B cell (primary cell): Measurements from ENCODE around the gene PITPNB. TPM values are rescaled to one million over a fixed set of nuclear protein-coding genes. Genes with fewer than 3 reads are reported as not detected.

ENCODE experiments used
- ATAC-seq: fragments of 200-7000 bp; cut with Tn5 transposase; one replicate; pipeline ENCODE4 v1.10.0; 2021; ENCODE audit warnings: low read depth, mild to moderate bottlenecking, moderate number of reproducible peaks, moderate library complexity
- CTCF ChIA-PET: fragments of 350-600 bp; sonication (Branson Sonifier 250); formaldehyde crosslinking; loops from one replicate; lab custom pipeline; 2021; ENCODE audit warnings: antibody characterized with exemption, inconsistent platforms; lab: Charles Lee
- POLR2A ChIA-PET: fragments of 350-600 bp; sonication (Branson Sonifier 250); formaldehyde crosslinking; loops from one replicate; lab custom pipeline; 2021; ENCODE audit warnings: antibody characterized with exemption; lab: Charles Lee
- DNase-seq: peaks from one replicate; pipeline ENCODE4 v3.0.0; 2013
- H2AFZ ChIP-seq: 2 replicates; pipeline ENCODE4 v1.6.1; 2012; ENCODE audit warnings: mild to moderate bottlenecking, low read depth, low read length; ENCODE audit not compliant: insufficient read depth, poor library complexity, severe bottlenecking
- H3K27ac ChIP-seq, 2 donors: 1 replicate in 1 of 2; 2 replicates in 1 of 2; pipeline ENCODE4 v1.5.1; 2012 to 2013; ENCODE audit warnings: low read length in 2 of 2, mild to moderate bottlenecking in 2 of 2, moderate library complexity in 1 of 2
- H3K27me3 ChIP-seq, 4 experiments: fragments of 200-600 bp in 1 of 4; sonication (generic) in 1 of 4; replicated peaks in 1 of 4; 1 replicate in 2 of 4; 2 replicates in 2 of 4; pipeline versions ENCODE4 v1.6.1 to v1.7.0; 2013 to 2016; ENCODE audit warnings: low read length in 3 of 4, mild to moderate bottlenecking in 2 of 4, mixed read lengths in 1 of 4, moderate library complexity in 1 of 4; ENCODE audit not compliant: insufficient read depth in 4 of 4, control insufficient read depth in 3 of 4; ENCODE audit errors: control extremely low read depth in 1 of 4
- H3K36me3 ChIP-seq, 2 experiments: replicated peaks in 1 of 2; 1 replicate in 1 of 2; 2 replicates in 1 of 2; pipeline versions ENCODE4 v1.6.1 to v1.7.1; 2013; ENCODE audit warnings: low read length in 1 of 2; ENCODE audit not compliant: insufficient read depth in 2 of 2, control insufficient read depth in 1 of 2; ENCODE audit errors: control extremely low read depth in 1 of 2, extremely low read depth in 1 of 2
- H3K4me1 ChIP-seq, 2 donors: fragments of 200-600 bp in 1 of 2; sonication (generic) in 1 of 2; 1 replicate in 1 of 2; 2 replicates in 1 of 2; pipeline versions ENCODE4 v1.5.1 to v1.6.1; 2013 to 2017; ENCODE audit warnings: low read length in 2 of 2; ENCODE audit not compliant: control insufficient read depth in 2 of 2, insufficient read depth in 2 of 2
- H3K4me2 ChIP-seq: replicated peaks from 2 replicates; pipeline ENCODE3; 2012; ENCODE audit warnings: mild to moderate bottlenecking, low read depth, low read length; ENCODE audit not compliant: poor library complexity, severe bottlenecking
- H3K4me3 ChIP-seq, 5 experiments: fragments of 200-600 bp in 1 of 5; sonication (generic) in 1 of 5; 1 replicate in 3 of 5; 2 replicates in 2 of 5; pipeline versions ENCODE4 v1.5.1 to v1.7.0; 2011 to 2016; ENCODE audit warnings: low read length in 4 of 5, mild to moderate bottlenecking in 4 of 5, low read depth in 2 of 5, control low read depth in 1 of 5, moderate library complexity in 1 of 5; ENCODE audit not compliant: insufficient read depth in 1 of 5; ENCODE audit errors: control extremely low read depth in 1 of 5, extremely low read depth in 1 of 5
- H3K79me2 ChIP-seq: fragments of 200-600 bp; sonication (generic); one replicate; pipeline ENCODE4 v1.6.0; 2016; ENCODE audit warnings: low read length; ENCODE audit not compliant: control insufficient read depth, insufficient read depth
- H3K9ac ChIP-seq: fragments of 200-600 bp; sonication (generic); 2 replicates; pipeline ENCODE4 v1.6.1; 2017; ENCODE audit warnings: mild to moderate bottlenecking, low read length, moderate library complexity
- H3K9me3 ChIP-seq, 3 donors: one replicate each; pipeline versions ENCODE4 v1.6.1 to v1.7.1; 2013; ENCODE audit warnings: low read length in 2 of 3; ENCODE audit not compliant: control insufficient read depth in 2 of 3, insufficient read depth in 1 of 3; ENCODE audit errors: control extremely low read depth in 1 of 3
- H4K20me1 ChIP-seq: 2 replicates; pipeline ENCODE4 v1.6.0; 2012; ENCODE audit warnings: mild to moderate bottlenecking, low read length; ENCODE audit not compliant: insufficient read depth, control insufficient read depth, poor library complexity, severe bottlenecking
- H3K27ac Mint-ChIP-seq: one replicate; pipeline ENCODE4 v1.8.0; 2021; ENCODE audit warnings: mixed read lengths
- H3K27me3 Mint-ChIP-seq: one replicate; pipeline ENCODE4 v1.8.0; 2021; ENCODE audit warnings: mixed read lengths
- H3K4me1 Mint-ChIP-seq: one replicate; pipeline ENCODE4 v1.8.0; 2021; ENCODE audit warnings: mixed read lengths
- H3K4me3 Mint-ChIP-seq: one replicate; pipeline ENCODE4 v1.8.0; 2021; ENCODE audit warnings: mixed read lengths
- H3K9me3 Mint-ChIP-seq: one replicate; pipeline ENCODE4 v1.8.0; 2022; ENCODE audit warnings: mixed read lengths; ENCODE audit not compliant: insufficient read depth
- CTCF ChIP-seq: fragments of 200-600 bp; IDR thresholded peaks from one replicate; pipeline ENCODE4 v1.8.0; 2022; ENCODE audit warnings: antibody characterized with exemption, mild to moderate bottlenecking
- EZH2 ChIP-seq: IDR thresholded peaks from 2 replicates; pipeline ENCODE4 v1.6.1; 2012; ENCODE audit warnings: borderline replicate concordance, low read depth, mild to moderate bottlenecking, moderate library complexity, low read length; ENCODE audit not compliant: insufficient read depth, poor library complexity, severe bottlenecking
- WGBS: methylation state at CpG from one replicate; pipeline ENCODE4 v1.1.5; 2013; ENCODE audit warnings: missing lambda C conversion rate; ENCODE audit not compliant: insufficient coverage; 5-methylcytosine and 5-hydroxymethylcytosine counted together
- intact Hi-C: fragments of 100-400 bp; cut with micrococcal nuclease; formaldehyde crosslinking; loops from one replicate; pipeline ENCODE4 v1.10.0; 2022
- polyA plus RNA-seq: library from polyadenylated mRNA; depleted of rRNA; stranded (reverse); fragments of >200 nt; gene quantifications from 2 replicates; pipeline ENCODE4 v1.2.3, GENCODE V29; 2012
- total RNA-seq, 2 donors: library from RNA; stranded (reverse); fragments of 120-200 nt in 1 of 2; gene quantifications; 1 replicate in 1 of 2; 2 replicates in 1 of 2; pipeline versions ENCODE4 v1.2.3 to v1.2.4, GENCODE V29; 2013 to 2022

Gene PITPNB
- total and polyA plus RNA-seq, 2 donors (not counting 1 experiment from before 2014, with no cell fraction given) = 17.5 to 82.3 TPM

DNA sequence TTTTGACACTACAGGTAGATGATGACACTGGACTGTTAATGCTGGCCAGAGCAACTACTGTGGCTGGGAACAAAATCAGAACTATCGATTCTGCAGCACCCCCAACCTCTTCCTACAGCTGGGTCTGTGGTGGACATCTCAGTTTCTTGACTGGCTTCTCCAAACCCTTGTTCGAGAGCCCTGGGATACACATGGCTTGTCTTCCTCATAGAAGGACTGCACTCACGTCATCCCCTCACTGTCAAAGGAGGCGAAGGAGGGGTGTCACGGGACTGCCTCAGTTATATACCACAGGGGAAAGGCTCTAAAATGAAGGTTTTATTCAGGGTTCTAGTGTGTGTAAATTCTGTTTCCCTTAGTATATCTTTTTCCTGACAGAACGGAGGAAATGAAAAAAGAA is 44.9 kb downstream of the PITPNB start:
- no peak overlapping the region for H3K4me2 ChIP-seq
- DNase-seq = no peak
- no peaks in the 10 kb centered on the region for H3K9me3 ChIP-seq
- Mint-ChIP-seq H3K27me3 (no peaks in the 10 kb centered on the region), H3K4me3 (no peak overlapping the region), H3K27ac (no peak overlapping the region), H3K9me3 (no peaks in the 10 kb centered on the region), H3K4me1 (peaks cover 11% of the 10 kb centered on the region)
- no peak overlapping the region for H3K27ac ChIP-seq
- no peak for ATAC-seq
- H3K4me1 ChIP-seq = peaks cover 0 to 3% of the 10 kb centered on the region in 2 donors
- no peak overlapping the region for H3K4me3 ChIP-seq
- H2AFZ ChIP-seq = no peak overlapping the region
- H3K36me3 ChIP-seq = peaks cover 2 to 50% of the 10 kb centered on the region in 2 experiments
- intact Hi-C loops = no loop called here
- no peak for TF ChIP-seq CTCF
- no peak for TF ChIP-seq EZH2
- peaks cover 15% of the 10 kb centered on the region for H3K79me2 ChIP-seq
- ChIA-PET POLR2A (no interaction called here), CTCF (interaction anchor here (1.4 to 2.0 kb wide), 3 partner anchors 10 to 17 kb away, joined by 3 to 8 read pairs (median 4); no protein-coding TSS in a partner anchor)
- H3K9ac ChIP-seq = no peak overlapping the region
- no peaks in the 10 kb centered on the region for H3K27me3 ChIP-seq
- 100% methylated on average over 1 of the region's 6 CpGs for WGBS
- H4K20me1 ChIP-seq = peaks cover 20% of the 10 kb centered on the region

- peaks cover 13% of the 10 kb centered on the region for H4K20me1 ChIP-seq
- POLR2A ChIA-PET = no interaction called here
- intact Hi-C loops = no loop called here
- peaks cover 2 to 50% of the 10 kb centered on the region in 2 experiments for H3K36me3 ChIP-seq
- TF ChIP-seq CTCF (no peak), EZH2 (no peak)
- no peak overlapping the region for H3K27ac Mint-ChIP-seq
- no peak overlapping the region for H3K4me2 ChIP-seq
- H3K9me3 ChIP-seq = no peaks in the 10 kb centered on the region
- DNase-seq (no peak), ATAC-seq (no peak)
- H3K9ac ChIP-seq = no peak overlapping the region
- H3K27ac ChIP-seq = no peak overlapping the region
- no peaks in the 10 kb centered on the region for H3K27me3 Mint-ChIP-seq
- H3K4me3 ChIP-seq = no peak overlapping the region
- H3K79me2 ChIP-seq = peaks cover 11% of the 10 kb centered on the region
- peaks cover 0 to 3% of the 10 kb centered on the region in 2 donors for H3K4me1 ChIP-seq
- CTCF ChIA-PET = interaction anchor here (1.1 to 2.0 kb wide), 7 partner anchors 9 to 1195 kb away, joined by 3 to 8 read pairs (median 3); no protein-coding TSS in a partner anchor
- H3K4me3 Mint-ChIP-seq = no peak overlapping the region
- H3K27me3 ChIP-seq = no peaks in the 10 kb centered on the region
- no peaks in the 10 kb centered on the region for H3K9me3 Mint-ChIP-seq
- WGBS = 100% methylated on average over 2 of the region's 2 CpGs
- peaks cover 18% of the 10 kb centered on the region for H3K4me1 Mint-ChIP-seq
- no peak overlapping the region for H2AFZ ChIP-seq
Observed at GRCh38 chr22:27873472-27873871, 45.6 kb downstream of the PITPNB start.
